Activated T-helper 1 cell treated with anti-CD3 and anti-CD28 coated beads, Interleukin-2, amount 50 U/mL, for 16 hours (primary cell): ENCODE data around the gene HIVEP3.

Experiments
- DNase-seq, 2 donors: peaks; one replicate each; pipeline ENCODE4 v3.0.0-alpha.2; 2020; ENCODE audit warnings: low read depth in 1 of 2, low spot score in 1 of 2

The HIVEP3 gene

GRCh38 chr1:41813755-41814745 is 104.7 kb downstream of the HIVEP3 start:
- no peak for DNase-seq

GRCh38 chr1:41813226-41813625 is 105.5 kb downstream of the HIVEP3 start:
- DNase-seq, result no peak

- DNase-seq, result no peak
Observed at GRCh38 chr1:41812453-41812852, 106.3 kb downstream of the HIVEP3 start.

- no peak for DNase-seq
Observed at GRCh38 chr1:41812051-41812450, 106.7 kb downstream of the HIVEP3 start.

DNA sequence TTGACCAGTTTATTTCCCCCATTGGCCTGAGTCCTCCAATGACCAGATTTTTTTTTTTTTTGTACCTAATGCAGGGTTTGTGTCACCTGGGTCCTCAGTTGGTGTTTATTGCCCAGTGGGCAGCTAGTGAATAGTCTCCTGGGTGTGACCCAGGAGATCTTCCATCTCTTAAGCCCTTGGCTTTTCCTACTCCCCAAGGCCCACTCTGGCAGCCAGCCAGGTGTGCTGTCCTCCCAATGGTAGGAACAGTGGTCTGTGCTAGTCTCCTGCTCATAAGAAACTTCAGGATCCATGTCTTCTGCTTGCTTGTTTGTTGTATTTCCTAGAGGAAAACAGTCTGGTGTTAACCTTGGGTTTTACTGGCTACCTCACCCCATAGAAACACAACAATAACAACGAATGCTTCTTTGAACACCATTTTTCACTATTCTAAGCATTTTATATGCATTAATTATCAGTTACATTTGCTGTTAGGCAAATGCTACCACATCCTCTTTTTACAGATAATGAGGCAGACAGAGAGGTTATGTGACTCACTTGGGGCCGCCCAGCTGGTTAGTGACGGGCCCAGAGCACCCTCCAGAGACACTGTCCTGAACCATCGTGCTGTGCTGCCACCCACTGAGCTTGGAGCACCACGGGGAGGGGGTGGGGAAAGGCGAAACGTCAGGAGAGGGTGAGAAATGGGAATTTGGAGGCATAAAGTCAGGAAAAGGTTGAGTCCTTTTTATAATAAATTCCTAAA is 107.5 kb downstream of the HIVEP3 start:
- DNase-seq, result no peak

DNA sequence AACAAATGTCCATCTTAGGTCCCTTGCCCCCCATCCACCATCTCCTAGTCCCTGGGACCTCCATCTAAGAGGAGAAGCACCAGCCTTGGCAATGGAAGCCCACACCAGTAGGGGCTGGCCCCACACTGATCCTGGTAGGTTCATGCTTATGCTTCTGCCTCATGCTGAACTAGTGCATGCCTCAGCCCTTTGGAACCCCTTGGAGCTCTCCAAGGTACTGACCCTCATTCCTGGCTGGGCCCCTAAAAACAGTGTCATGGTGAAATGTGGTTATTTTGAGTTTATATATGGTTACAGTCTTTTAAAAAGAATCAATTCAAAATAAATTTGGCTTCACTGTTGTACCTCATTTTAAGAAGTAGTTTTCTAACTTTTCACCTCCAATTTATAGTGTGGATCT is 108.3 kb downstream of the HIVEP3 start:
- no peak for DNase-seq

DNA sequence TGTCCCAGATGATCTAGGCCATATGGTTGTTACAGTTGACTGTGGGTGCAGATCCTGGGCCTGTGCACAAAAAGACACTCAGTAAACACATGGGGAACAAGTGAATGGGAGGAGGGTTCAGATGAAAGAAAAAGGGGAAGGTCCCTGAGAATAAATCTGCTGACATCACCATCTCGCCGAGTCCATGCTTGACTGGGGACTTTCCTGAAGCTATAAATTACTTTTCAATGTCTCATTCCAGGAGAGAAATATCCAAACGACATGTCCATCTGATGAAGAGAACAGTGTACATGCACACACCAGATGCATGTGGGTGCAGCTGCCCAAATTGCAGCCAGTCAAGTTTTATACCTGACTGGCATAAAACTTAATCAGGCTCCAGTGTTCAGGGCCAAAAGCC is 109.0 kb downstream of the HIVEP3 start:
- no peak for DNase-seq

GRCh38 chr1:41807390-41807789 is 111.3 kb downstream of the HIVEP3 start:
- no peak for DNase-seq

GRCh38 chr1:41806472-41807155 is 112.1 kb downstream of the HIVEP3 start:
- DNase-seq, result peak in 1 of 2 donors; percentile 40

DNA sequence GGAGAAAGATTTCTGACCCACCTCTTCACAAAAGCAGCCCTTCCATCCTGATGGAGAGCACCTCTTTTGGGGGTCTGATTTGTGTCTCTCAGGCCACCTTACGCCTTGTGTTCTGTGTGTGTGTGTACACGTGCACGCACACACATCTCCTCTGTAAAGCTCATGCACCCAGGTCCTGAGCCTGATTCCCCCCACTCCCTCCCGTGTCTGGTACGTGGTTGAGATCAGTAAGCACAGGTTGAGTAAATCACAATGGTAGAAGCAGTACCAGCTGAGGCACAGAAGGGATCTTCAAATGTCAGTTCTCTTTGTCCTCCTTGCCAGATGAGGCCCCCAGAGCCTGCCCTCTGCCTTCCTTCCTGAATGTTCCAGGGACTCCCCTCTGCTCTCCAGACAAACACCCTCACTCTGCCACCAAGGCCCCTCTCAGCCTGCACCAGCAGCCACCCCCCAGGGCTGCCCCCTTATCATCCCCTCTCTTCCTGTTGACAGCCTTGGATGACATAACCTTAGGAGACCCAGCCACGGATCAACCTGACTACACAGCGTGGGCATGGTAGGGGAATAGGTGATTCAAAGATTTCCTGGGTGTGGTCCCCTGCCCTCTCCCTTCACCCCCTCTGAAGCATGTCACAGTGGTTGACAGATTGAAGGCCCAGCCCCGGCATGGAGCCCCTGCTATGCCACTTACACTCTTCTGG is 112.8 kb downstream of the HIVEP3 start:
- DNase-seq, result no peak

DNA sequence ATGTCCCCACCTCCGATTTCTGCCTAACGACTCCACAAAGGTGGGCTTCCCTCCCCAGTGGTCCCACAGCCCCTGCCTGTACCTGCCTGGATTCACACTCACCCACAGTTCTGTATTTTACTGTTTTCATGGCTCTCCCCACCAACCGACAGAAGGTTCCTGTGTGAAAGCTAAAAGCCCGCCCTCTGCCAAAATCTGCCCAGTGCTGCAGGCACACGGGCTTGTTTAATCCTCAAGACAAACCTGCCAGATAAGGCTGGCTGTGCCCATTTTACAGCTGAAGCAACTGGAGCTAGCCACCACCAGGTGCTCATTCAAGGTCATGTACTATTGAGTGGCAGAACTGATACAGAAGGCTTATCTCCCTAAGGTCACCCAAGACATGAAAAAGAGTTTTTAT is 114.5 kb downstream of the HIVEP3 start:
- no peak for DNase-seq

GRCh38 chr1:41803656-41804055 is 115.1 kb downstream of the HIVEP3 start:
- no peak for DNase-seq

DNA sequence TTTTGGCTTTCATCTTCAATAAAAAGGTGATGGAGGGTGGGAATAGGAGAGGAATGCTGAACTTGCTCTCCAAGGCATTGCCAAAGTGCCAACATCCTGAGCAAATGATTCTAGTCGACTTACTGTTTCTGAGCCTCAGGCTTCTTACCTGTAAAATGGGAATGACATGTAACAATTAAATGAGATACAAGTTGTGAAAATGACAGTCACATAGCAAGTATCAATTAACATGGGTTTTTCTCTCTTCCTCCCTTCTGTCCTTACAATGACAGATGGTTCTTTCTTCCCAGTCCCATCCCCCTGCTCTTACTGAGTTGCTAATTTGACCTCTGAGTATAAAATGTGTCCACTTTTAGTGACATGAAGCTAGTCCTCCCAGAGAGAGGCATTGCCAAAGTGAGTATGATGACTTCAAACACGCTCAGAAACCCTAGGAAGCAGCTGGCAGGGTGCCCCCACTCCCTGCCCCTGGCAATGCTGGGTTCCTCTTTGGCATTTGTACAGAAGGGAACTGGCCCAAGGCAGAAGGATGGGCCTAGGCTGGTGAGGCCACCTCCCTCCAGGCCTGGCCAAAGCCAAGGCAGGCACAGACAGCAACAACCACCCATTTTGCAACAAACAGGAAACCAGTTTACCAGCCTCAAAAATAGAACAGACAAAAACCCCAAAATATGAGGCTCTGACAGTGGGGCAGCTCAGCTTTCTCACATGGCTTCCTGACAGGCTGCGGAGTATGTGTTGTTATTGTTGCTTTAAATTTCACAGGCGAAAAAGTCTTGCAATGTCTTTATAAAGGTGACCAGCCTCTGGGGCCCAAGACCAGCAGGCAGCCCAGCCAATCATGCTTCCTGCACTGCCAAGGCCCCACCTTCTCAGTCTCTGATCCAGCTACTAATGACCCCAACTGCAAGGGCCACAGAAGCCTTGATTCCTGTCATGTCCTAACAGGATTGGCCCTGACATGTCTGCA is 115.9 kb downstream of the HIVEP3 start:
- DNase-seq, result no peak

DNA sequence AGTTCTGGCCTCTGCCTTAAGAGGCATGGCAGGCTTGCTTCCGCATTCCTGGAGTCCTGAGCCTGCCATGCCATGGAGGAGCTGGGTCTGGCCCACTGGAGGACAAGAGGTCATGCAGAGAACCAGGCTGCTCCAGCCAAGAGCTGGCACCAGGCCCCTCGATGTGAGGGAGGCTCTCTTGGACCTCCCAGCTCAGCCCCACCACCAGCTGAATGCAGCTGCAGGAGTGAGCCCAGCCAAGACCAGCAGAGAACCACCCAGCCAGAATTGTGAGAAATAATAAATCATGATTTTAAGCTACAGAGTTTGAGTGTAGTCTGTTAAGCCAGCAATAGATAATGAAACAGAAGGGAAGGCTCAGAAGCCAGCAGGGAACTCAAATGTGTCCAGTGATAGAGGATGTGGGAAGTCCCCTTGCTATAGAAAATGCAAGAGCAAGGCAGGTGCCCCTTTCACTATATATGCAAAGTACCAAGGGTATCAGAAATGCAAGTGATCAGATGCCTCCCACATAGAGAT is 118.4 kb downstream of the HIVEP3 start:
- DNase-seq, result no peak

DNA sequence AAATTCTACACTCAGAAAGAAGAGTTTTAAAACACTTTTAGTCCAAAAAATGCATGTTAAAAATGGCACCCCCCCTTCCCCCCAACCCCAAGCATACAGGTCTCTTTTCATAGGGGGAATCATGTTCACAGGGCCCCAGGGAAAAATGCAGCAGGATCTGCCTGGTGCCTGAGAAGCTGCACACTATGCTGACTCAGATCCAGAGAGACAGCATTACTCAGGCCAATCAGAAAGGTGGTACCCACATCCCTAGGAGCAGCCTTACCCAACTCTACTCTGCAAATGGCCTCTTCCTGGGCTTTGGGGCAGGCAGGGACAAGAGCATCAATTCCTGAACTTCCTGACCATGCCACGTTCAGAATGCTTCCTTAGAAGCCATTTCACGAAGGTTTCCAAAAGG is 119.0 kb downstream of the HIVEP3 start:
- no peak for DNase-seq

- no peak for DNase-seq
Observed at GRCh38 chr1:41799205-41799604, 119.5 kb downstream of the HIVEP3 start.

DNA sequence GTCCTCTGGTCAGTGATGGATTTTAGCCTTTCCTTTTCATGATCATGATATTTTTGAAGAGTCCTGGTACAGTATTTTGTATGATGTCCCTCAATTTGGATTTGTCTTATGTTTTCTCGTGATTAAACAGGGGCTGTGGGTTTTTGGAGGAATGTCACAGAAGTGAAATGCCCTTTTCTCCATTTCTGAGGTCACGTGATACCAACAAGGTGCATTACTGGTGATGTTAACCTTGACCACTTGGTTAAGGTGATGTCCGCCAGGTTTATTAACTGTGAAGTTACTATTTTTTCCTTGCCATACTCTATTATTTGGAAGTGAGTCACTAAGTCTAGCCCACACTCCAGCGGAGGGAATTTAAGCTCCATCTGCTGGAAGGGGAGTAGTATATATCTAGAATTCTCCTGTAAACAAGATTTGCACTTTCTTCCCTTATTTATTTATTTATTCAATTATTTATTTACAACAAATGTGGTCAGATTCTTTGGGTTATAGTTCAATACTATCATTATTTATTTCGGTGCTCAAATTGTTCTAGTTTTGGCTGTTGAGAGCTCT is 123.4 kb downstream of the HIVEP3 start:
- no peak for DNase-seq

- no peak for DNase-seq
Observed at GRCh38 chr1:41794031-41794430, 124.7 kb downstream of the HIVEP3 start.

DNA sequence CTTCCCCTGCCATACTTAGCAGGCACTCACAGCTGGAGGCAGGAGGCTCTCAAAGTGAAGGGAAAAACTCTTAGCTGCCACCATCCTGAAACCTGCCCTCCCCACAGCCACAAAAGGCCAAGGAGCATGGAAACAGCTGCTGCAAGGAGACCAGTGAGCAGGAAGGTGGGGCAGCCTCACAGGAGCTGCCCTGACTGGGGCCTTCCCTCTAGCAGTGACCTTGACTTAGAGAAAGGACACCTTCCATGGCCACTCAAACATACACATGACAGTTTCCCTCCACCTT is 126.3 kb downstream of the HIVEP3 start:
- DNase-seq, result no peak
